Adrenal gland (tissue), 12 donors: ENCODE measurements around the gene VRK1. TPM values are rescaled to one million over a fixed set of nuclear protein-coding genes. Genes with fewer than 3 reads are reported as not detected.

ENCODE experiments used
- DNase-seq, 7 donors: peaks; one replicate each; pipeline ENCODE4 v3.0.0-alpha.2; 2019 to 2020
- H3K27ac ChIP-seq, 5 donors: fragments of 200-600 bp; sonication (generic) in 4 of 5; 1 replicate in 3 of 5; 2 replicates in 2 of 5; pipeline versions ENCODE4 v1.5.1 to v1.8.0; 2016 to 2020; ENCODE audit warnings: mild to moderate bottlenecking in 1 of 5
- H3K27me3 ChIP-seq: fragments of 200-600 bp; 2 replicates; pipeline ENCODE4 v1.8.0; 2021
- H3K36me3 ChIP-seq, 2 donors: fragments of 200-600 bp; replicated peaks in 1 of 2; 1 replicate in 1 of 2; 2 replicates in 1 of 2; pipeline versions ENCODE4 v1.5.1 to v1.8.0; 2018 to 2022
- H3K4me1 ChIP-seq, 2 donors: fragments of 200-600 bp; replicated peaks in 1 of 2; 1 replicate in 1 of 2; 2 replicates in 1 of 2; pipeline versions ENCODE4 v1.5.1 to v1.8.0; 2018 to 2021
- H3K4me3 ChIP-seq, 4 donors: fragments of 200-600 bp; sonication (generic) in 3 of 4; one replicate each; pipeline ENCODE4 v1.5.1; 2016 to 2018
- H3K9me3 ChIP-seq, 3 donors: fragments of 200-600 bp; sonication (generic) in 1 of 3; replicated peaks in 1 of 3; 1 replicate in 2 of 3; 2 replicates in 1 of 3; pipeline versions ENCODE4 v1.5.1 to v1.8.0; 2016 to 2021
- POLR2A ChIP-seq, 2 donors: fragments of 450-650 bp; IDR thresholded peaks; one replicate each; pipeline ENCODE4 v1.6.1; 2017; ENCODE audit warnings: antibody characterized with exemption in 2 of 2, mild to moderate bottlenecking in 2 of 2, moderate library complexity in 1 of 2
- WGBS, 4 donors: extraction: QIAGEN DNeasy Blood & Tissue Kit in 2 of 4; methylation state at CpG; one replicate each; pipeline versions ENCODE4 v1.1.5 to v1.1.7; 2013 to 2017; 5-methylcytosine and 5-hydroxymethylcytosine counted together
- intact Hi-C, 2 donors: fragments of 100-400 bp; cut with DNase I; formaldehyde crosslinking; loops; one replicate each; pipeline versions ENCODE4 v1.14.1 to v1.15.0; 2022 to 2023
- polyA plus RNA-seq, 3 donors: library from polyadenylated mRNA; stranded (reverse); fragments of 200-250 nt in 2 of 3; fragments of 350-450 nt in 1 of 3; fragmentation: Illumina TruSeq in 1 of 3; extraction: RNeasy Lipid Tissue Mini Kit (QIAGEN cat#74804) in 1 of 3; gene quantifications; one replicate each; pipeline ENCODE4 v1.2.3, GENCODE V29; 2013 to 2014
- total RNA-seq, 9 donors: library from RNA; depleted of rRNA in 4 of 9; stranded (reverse); fragments of >200 nt in 4 of 9; fragments of 120-200 nt in 1 of 9; fragmentation: NEBNext Ultra II Directional in 1 of 9; extraction: Animal tissue kit (Norgen Biotek cat#: 25700) in 1 of 9; gene quantifications; one replicate each; pipeline versions ENCODE4 v1.1.0 to v1.2.4, GENCODE V29; 2013 to 2023
- TF ChIP-seq, protein P1 (sequence below), 6 experiments: fragments of 450-650 bp in 4 of 6; fragments of 200-600 bp in 2 of 6; sonication (generic) in 1 of 6; IDR thresholded peaks; 1 replicate in 5 of 6; 2 replicates in 1 of 6; pipeline versions ENCODE4 v1.5.1 to v1.8.0; 2016 to 2021; ENCODE audit warnings: antibody characterized with exemption in 6 of 6, mild to moderate bottlenecking in 2 of 6, moderate library complexity in 1 of 6
- donor health status: healthy with polysubstance abuse.
- donor health status: Bipolar disorder and iron deficiency.
- donor health status: DM: yes; HTN: yes; CAD: no.
- donor health status: DM: no; HTN: no; CAD: no.
- donor health status: DM: no; HTN: no; CAD: no.
- donor health status: DM: yes; HTN: yes; CAD: no.

The VRK1 gene
- total and polyA plus RNA-seq, 12 donors, result 2.9 to 25.5 (median 7.0) TPM

DNA sequence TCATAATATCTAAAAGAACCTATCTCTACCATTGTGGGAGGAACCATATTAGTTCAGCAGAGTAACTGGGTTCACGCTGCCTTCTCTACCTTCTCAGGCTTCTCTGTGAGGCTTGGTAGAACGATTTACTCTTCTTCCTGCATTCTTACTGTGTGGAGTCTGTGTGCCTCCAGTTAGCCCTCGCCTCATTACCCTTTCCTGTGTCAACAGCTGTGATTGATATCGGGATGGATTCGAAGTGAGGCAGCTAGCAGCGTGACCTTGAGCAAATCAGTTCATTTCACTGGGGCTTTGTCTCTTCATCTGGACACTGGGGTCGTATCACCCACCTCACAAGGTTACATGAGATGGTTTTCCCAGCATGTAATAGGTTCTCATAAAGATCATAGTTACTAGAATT lies 4.6 kb upstream of the VRK1 start:
- 29 to 45% (median 37%) methylated on average over 7 of the region's 7 CpGs for WGBS, 4 donors
- no peaks in the 10 kb centered on the region for H3K27me3 ChIP-seq
- no peaks in the 10 kb centered on the region for H3K36me3 ChIP-seq
- H3K4me1 ChIP-seq, result peaks cover under 1 to 1% of the 10 kb centered on the region in 2 donors
- no peak for TF ChIP-seq POLR2A (IDR thresholded peaks at IDR 0.05)
- TF ChIP-seq, protein P1, sequence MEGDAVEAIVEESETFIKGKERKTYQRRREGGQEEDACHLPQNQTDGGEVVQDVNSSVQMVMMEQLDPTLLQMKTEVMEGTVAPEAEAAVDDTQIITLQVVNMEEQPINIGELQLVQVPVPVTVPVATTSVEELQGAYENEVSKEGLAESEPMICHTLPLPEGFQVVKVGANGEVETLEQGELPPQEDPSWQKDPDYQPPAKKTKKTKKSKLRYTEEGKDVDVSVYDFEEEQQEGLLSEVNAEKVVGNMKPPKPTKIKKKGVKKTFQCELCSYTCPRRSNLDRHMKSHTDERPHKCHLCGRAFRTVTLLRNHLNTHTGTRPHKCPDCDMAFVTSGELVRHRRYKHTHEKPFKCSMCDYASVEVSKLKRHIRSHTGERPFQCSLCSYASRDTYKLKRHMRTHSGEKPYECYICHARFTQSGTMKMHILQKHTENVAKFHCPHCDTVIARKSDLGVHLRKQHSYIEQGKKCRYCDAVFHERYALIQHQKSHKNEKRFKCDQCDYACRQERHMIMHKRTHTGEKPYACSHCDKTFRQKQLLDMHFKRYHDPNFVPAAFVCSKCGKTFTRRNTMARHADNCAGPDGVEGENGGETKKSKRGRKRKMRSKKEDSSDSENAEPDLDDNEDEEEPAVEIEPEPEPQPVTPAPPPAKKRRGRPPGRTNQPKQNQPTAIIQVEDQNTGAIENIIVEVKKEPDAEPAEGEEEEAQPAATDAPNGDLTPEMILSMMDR (IDR thresholded peaks at IDR 0.05), result no peak
- H3K4me3 ChIP-seq, result no peak overlapping the region
- no peaks in the 10 kb centered on the region for H3K9me3 ChIP-seq
- intact Hi-C loops, result no loop called here
- no peak overlapping the region for H3K27ac ChIP-seq
- DNase-seq, result no peak

DNA sequence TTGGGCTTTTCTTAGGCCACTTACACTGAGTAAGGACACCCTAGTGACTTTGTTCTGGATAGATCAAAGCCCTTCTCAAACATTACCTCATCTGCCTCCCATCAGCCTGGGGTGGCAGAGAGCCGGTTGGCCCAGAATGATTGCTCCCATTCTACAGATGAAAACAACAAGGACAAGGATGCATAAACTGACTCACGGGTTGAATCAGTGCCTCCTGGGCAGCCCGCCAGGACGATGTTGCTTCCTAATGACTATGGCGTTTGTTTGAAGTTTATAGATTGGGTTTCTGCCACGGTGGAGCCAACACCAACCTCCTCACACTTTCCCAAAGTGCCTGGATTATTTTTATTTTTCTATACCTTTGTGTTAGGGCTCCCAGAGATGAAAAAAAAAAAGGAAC lies 3.6 kb upstream of the VRK1 start:
- intact Hi-C loops, result no loop called here
- Histone ChIP-seq H3K4me3 (no peak overlapping the region), H3K27ac (no peak overlapping the region), H3K4me1 (peaks cover 8 to 9% of the 10 kb centered on the region in 2 donors), H3K9me3 (no peaks in the 10 kb centered on the region), H3K36me3 (no peaks in the 10 kb centered on the region), H3K27me3 (no peaks in the 10 kb centered on the region)
- no peak for DNase-seq
- 52 to 69% (median 59%) methylated on average over 6 of the region's 6 CpGs for WGBS, 4 donors
- TF ChIP-seq, protein P1 (IDR thresholded peaks at IDR 0.05), result no peak
- no peak for TF ChIP-seq POLR2A (IDR thresholded peaks at IDR 0.05)

DNA sequence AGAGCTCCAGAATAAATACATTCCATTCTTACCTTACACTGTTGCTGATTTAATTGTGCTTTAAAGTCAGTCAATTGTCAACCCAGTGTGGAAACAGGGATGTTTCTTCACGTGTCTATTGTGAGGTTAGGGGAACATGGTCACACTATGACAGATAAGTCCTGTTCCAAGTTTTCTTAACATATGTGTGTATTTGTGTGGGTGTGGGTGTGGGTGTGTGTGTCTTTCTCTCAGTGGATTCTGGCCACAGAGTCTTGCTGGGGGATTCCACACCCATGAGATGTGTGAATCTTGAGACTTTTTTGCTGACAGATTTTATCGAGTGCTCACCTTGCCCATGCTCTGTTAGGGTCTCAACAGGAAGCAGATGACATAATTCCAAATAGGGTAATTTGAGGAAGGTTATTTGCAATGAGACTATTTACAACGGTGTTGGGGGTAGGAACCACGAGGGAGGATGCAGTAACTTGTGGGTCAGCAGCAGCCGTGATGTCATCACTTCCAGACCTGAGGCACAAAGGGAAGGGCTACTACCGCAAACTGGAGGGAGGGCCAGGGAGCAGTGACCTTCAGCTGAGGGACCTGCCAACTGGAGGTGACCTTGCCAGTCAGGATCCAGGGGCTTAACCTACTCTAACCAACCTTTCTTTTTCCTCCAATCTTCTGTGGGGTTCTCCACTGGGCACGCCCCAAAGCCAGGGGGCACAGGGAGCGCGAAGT lies 1.9 kb upstream of the VRK1 start:
- no peak for DNase-seq
- Histone ChIP-seq H3K27me3 (no peaks in the 10 kb centered on the region), H3K27ac (no peak overlapping the region), H3K4me3 (no peak overlapping the region), H3K36me3 (no peaks in the 10 kb centered on the region), H3K4me1 (peaks cover 8 to 9% of the 10 kb centered on the region in 2 donors), H3K9me3 (no peaks in the 10 kb centered on the region)
- WGBS, 4 donors, result 62 to 76% (median 73%) methylated on average over 9 of the region's 9 CpGs
- TF ChIP-seq, protein P1 (IDR thresholded peaks at IDR 0.05), result no peak
- TF ChIP-seq POLR2A (IDR thresholded peaks at IDR 0.05), result no peak
- intact Hi-C loops, result no loop called here

DNA sequence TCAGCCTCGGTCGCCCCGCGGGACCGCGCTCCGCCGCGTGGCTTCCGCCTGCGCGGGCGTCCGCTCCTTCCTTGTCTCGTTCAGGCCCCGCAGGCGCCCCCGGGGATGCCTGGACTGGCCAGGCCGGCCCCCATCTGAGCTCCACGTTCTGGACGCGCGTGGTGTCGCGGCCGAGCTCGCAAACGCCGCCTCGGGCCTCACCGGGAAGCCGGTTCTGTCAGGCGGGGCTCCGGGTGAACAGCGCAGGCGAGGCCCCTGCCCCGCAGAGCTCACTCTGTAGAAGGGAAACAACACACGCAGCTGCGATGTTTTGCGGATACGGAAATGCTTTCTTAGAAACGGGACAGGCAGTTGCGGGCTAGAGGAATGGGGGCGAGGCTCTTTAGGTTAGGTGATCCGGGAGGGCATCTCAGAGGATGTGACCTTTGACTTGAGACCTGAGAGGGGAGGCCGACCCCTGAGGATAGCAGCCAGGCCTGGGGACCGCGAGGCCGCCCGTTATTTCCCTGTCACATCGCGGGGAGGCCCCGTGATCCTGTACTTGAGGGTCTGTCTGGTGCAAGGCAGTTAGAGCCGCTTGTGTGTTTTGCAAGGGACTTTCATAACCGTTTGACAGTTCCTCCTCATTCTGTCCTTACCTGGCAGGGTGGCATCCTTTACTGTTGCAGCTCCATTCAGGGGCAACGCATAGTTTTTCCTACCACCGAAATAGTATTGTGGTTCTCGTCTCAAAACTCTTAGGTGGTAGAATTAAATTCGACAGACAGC lies 584 bp downstream of the VRK1 start:
- peak overlapping the region; percentile 21 to 84 (median 53) for H3K4me3 ChIP-seq
- TF ChIP-seq, protein P1 (IDR thresholded peaks at IDR 0.05), result no peak
- H3K27ac ChIP-seq, result peak overlapping the region in 1 of 5 donors; percentile 62
- DNase-seq, result peak in 4 of 7 donors; percentile 13 to 32 (median 20)
- intact Hi-C loops, result no loop called here
- H3K9me3 ChIP-seq, result no peaks in the 10 kb centered on the region
- no peaks in the 10 kb centered on the region for H3K27me3 ChIP-seq
- H3K36me3 ChIP-seq, result no peaks in the 10 kb centered on the region
- H3K4me1 ChIP-seq, result peaks cover 8 to 9% of the 10 kb centered on the region in 2 donors
- WGBS, 4 donors, result 2 to 6% (median 3%) methylated on average over 21 to 59 of the region's 59 CpGs
